Caco-2 (cell line): ENCODE measurements around the gene DRD2. TPM values are rescaled to one million over a fixed set of nuclear protein-coding genes. Genes with fewer than 3 reads are reported as not detected.

Source experiments
- BruUV-seq: library from RNA; stranded (reverse); fragments of 400-500 nt; replicated peaks from 2 replicates; lab custom pipeline; 2021; lab: Mats Ljungman, UMichigan
- CTCF ChIA-PET: fragments of 300-600 bp; sonication (Branson Sonifier 250); formaldehyde crosslinking; loops from one replicate; lab custom pipeline; 2022; ENCODE audit warnings: antibody characterized with exemption; lab: Charles Lee
- POLR2A ChIA-PET: fragments of 300-600 bp; sonication (Branson Sonifier 250); formaldehyde crosslinking; loops from one replicate; lab custom pipeline; 2022; ENCODE audit warnings: antibody characterized with exemption; lab: Charles Lee
- DNase-seq, 2 experiments: peaks; one replicate each; pipeline versions ENCODE4 v3.0.0 to v3.0.0-alpha.2; 2020 to 2022
- H3K27me3 ChIP-seq: replicated peaks from 2 replicates; pipeline ENCODE4 v1.6.0; 2011; ENCODE audit warnings: low read length; ENCODE audit not compliant: control insufficient read depth, insufficient read depth
- H3K36me3 ChIP-seq: 2 replicates; pipeline ENCODE4 v1.5.1; 2011; ENCODE audit warnings: low read length; ENCODE audit not compliant: control insufficient read depth, insufficient read depth
- H3K4me1 ChIP-seq: fragments of 250-450 bp; sonication (Bioruptor Pico); 2 replicates; pipeline ENCODE4 v1.5.1; 2020; ENCODE audit warnings: mild to moderate bottlenecking
- H3K4me3 ChIP-seq: 2 replicates; pipeline ENCODE4 v1.5.1; 2011; ENCODE audit warnings: low read depth, mild to moderate bottlenecking, control low read depth, low read length
- H3K9me3 ChIP-seq: fragments of 250-450 bp; sonication (Bioruptor Pico); 2 replicates; pipeline ENCODE4 v1.5.1; 2020; ENCODE audit warnings: mild to moderate bottlenecking, moderate library complexity
- H3K27ac Mint-ChIP-seq: one replicate; pipeline ENCODE4 v1.8.0; 2022; ENCODE audit warnings: mixed read lengths; ENCODE audit not compliant: unreplicated experiment
- H3K27me3 Mint-ChIP-seq: one replicate; pipeline ENCODE4 v1.8.0; 2022; ENCODE audit warnings: mixed read lengths; ENCODE audit not compliant: insufficient read depth, unreplicated experiment
- H3K36me3 Mint-ChIP-seq: one replicate; pipeline ENCODE4 v1.8.0; 2022; ENCODE audit warnings: mild to moderate bottlenecking, mixed read lengths; ENCODE audit not compliant: insufficient read depth, unreplicated experiment
- H3K4me1 Mint-ChIP-seq: one replicate; pipeline ENCODE4 v1.8.0; 2022; ENCODE audit warnings: low read depth, mixed read lengths; ENCODE audit not compliant: unreplicated experiment
- H3K4me3 Mint-ChIP-seq: one replicate; pipeline ENCODE4 v1.8.0; 2022; ENCODE audit warnings: mild to moderate bottlenecking, moderate library complexity, mixed read lengths; ENCODE audit not compliant: unreplicated experiment
- H3K9me3 Mint-ChIP-seq: one replicate; pipeline ENCODE4 v1.8.0; 2022; ENCODE audit warnings: mixed read lengths; ENCODE audit not compliant: unreplicated experiment
- intact Hi-C: fragments of 100-400 bp; cut with micrococcal nuclease; formaldehyde crosslinking; loops from one replicate; pipeline ENCODE4 v1.10.0; 2022; ENCODE audit not compliant: unreplicated experiment
- total RNA-seq: library from RNA; stranded (reverse); gene quantifications from 2 replicates; pipeline ENCODE4 v1.2.3, GENCODE V29; 2022
- TF ChIP-seq, protein P1 (sequence below), 2 experiments: fragments of 200-600 bp in 1 of 2; IDR thresholded peaks; 1 replicate in 1 of 2; 2 replicates in 1 of 2; pipeline versions ENCODE4 v1.5.1 to v1.8.0; 2011 to 2022; ENCODE audit warnings: antibody characterized with exemption in 1 of 2, control low read depth in 1 of 2, inconsistent platforms in 1 of 2, low read depth in 1 of 2, low read length in 1 of 2, mild to moderate bottlenecking in 1 of 2, moderate library complexity in 1 of 2; ENCODE audit not compliant: insufficient read depth in 1 of 2, severe bottlenecking in 1 of 2, unreplicated experiment in 1 of 2

DRD2 gene
- total RNA-seq, 1 experiment from 2014 or later = 13.9 TPM

DNA sequence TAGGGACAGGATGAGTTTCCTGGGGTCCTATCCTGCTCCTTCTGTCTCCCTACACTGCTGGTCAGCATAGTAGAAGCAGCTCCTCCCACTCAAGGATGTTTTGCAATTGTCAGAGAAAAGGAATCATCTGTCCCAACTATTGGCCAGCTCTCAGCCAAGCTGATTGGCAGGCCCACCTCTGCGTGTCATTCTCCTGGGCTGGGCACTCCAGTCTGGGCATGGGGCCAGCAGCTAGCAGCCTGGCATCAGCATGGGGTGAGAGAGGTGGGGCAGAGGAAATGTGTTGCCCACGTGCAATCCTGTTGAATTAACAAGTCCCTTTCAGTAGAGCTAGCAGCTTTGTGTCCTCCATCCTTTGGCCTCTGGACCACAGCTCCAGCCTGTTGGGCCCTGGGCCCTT, 73.5 kb downstream of the DRD2 start:
- CTCF ChIA-PET = no interaction called here
- intact Hi-C loops = no loop called here
- Mint-ChIP-seq H3K36me3 (no peaks in the 10 kb centered on the region), H3K27me3 (peaks cover 6% of the 10 kb centered on the region), H3K4me3 (no peak overlapping the region), H3K9me3 (no peaks in the 10 kb centered on the region), H3K4me1 (no peaks in the 10 kb centered on the region), H3K27ac (no peak overlapping the region)
- BruUV-seq = no TSS peak
- TF ChIP-seq, protein P1, sequence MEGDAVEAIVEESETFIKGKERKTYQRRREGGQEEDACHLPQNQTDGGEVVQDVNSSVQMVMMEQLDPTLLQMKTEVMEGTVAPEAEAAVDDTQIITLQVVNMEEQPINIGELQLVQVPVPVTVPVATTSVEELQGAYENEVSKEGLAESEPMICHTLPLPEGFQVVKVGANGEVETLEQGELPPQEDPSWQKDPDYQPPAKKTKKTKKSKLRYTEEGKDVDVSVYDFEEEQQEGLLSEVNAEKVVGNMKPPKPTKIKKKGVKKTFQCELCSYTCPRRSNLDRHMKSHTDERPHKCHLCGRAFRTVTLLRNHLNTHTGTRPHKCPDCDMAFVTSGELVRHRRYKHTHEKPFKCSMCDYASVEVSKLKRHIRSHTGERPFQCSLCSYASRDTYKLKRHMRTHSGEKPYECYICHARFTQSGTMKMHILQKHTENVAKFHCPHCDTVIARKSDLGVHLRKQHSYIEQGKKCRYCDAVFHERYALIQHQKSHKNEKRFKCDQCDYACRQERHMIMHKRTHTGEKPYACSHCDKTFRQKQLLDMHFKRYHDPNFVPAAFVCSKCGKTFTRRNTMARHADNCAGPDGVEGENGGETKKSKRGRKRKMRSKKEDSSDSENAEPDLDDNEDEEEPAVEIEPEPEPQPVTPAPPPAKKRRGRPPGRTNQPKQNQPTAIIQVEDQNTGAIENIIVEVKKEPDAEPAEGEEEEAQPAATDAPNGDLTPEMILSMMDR (IDR thresholded peaks at IDR 0.05; ENCODE audit: insufficient read depth in 1 of 2, low read depth in 1 of 2, low read length in 1 of 2, severe bottlenecking in 1 of 2, unreplicated experiment in 1 of 2) = no peak
- no peaks in the 10 kb centered on the region for H3K27me3 ChIP-seq
- no peak overlapping the region for H3K4me3 ChIP-seq
- no peaks in the 10 kb centered on the region for H3K9me3 ChIP-seq
- no peak for DNase-seq
- POLR2A ChIA-PET = interaction anchor here (0.6 kb wide), 1 partner anchor 170 kb away, joined by 3 read pairs; no protein-coding TSS in a partner anchor
- H3K36me3 ChIP-seq = no peaks in the 10 kb centered on the region
- peaks cover 7% of the 10 kb centered on the region for H3K4me1 ChIP-seq

- Mint-ChIP-seq H3K4me1 (no peaks in the 10 kb centered on the region), H3K4me3 (no peak overlapping the region), H3K27ac (no peak overlapping the region), H3K9me3 (no peaks in the 10 kb centered on the region), H3K36me3 (no peaks in the 10 kb centered on the region), H3K27me3 (peaks cover 6% of the 10 kb centered on the region)
- TF ChIP-seq, protein P1 (IDR thresholded peaks at IDR 0.05; ENCODE audit: insufficient read depth in 1 of 2, low read depth in 1 of 2, low read length in 1 of 2, severe bottlenecking in 1 of 2, unreplicated experiment in 1 of 2) = no peak
- H3K4me3 ChIP-seq = no peak overlapping the region
- H3K36me3 ChIP-seq = no peaks in the 10 kb centered on the region
- H3K4me1 ChIP-seq = peaks cover 2% of the 10 kb centered on the region
- ChIA-PET POLR2A (no interaction called here), CTCF (no interaction called here)
- no peak for DNase-seq
- no peaks in the 10 kb centered on the region for H3K9me3 ChIP-seq
- intact Hi-C loops = no loop called here
- no peaks in the 10 kb centered on the region for H3K27me3 ChIP-seq
- BruUV-seq = no TSS peak
Observed at GRCh38 chr11:113400631-113401230, 74.5 kb downstream of the DRD2 start.

DNA sequence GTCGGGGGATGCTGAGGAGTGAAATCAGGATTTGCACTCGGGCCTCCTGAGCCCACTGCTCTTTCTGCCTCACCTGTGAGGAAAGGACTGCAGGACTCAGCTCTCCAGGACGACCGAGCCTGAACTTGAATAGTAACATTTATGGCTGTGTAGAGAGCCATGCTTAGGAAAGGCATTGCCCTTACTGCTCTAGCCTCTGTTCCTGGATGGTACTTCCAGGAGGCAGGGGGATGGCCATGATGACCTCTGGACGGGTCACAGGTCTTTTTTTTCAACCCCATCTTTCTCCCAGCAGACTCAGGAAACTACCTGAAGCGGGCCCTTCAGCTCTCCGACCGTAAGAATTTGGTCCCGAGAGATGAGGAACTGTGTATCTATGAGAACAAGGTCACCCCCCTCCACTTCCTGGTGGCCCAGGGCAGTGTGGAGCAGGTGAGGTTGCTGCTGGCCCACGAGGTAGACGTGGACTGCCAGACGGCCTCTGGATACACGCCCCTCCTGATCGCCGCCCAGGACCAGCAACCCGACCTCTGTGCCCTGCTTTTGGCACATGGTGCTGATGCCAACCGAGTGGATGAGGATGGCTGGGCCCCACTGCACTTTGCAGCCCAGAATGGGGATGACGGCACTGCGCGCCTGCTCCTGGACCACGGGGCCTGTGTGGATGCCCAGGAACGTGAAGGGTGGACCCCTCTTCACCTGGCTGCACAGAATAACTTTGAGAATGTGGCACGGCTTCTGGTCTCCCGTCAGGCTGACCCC, 76.3 kb downstream of the DRD2 start:
- Mint-ChIP-seq H3K27me3 (peaks cover 6% of the 10 kb centered on the region), H3K36me3 (no peaks in the 10 kb centered on the region), H3K4me1 (no peaks in the 10 kb centered on the region), H3K9me3 (no peaks in the 10 kb centered on the region), H3K4me3 (no peak overlapping the region), H3K27ac (no peak overlapping the region)
- no peak for DNase-seq
- no peaks in the 10 kb centered on the region for H3K36me3 ChIP-seq
- H3K27me3 ChIP-seq = no peaks in the 10 kb centered on the region
- intact Hi-C loops = no loop called here
- CTCF ChIA-PET = interaction anchor here (0.5 to 0.6 kb wide), 2 partner anchors 42 to 374 kb away, joined by 3 to 5 read pairs; no protein-coding TSS in a partner anchor
- TF ChIP-seq, protein P1 (IDR thresholded peaks at IDR 0.05; ENCODE audit: insufficient read depth in 1 of 2, low read depth in 1 of 2, low read length in 1 of 2, severe bottlenecking in 1 of 2, unreplicated experiment in 1 of 2) = no peak
- H3K4me1 ChIP-seq = no peaks in the 10 kb centered on the region
- no peaks in the 10 kb centered on the region for H3K9me3 ChIP-seq
- no TSS peak for BruUV-seq
- no peak overlapping the region for H3K4me3 ChIP-seq
- POLR2A ChIA-PET = no interaction called here
